ENCODE data around the gene PRIM2. TPM values are rescaled to one million over a fixed set of nuclear protein-coding genes. Genes with fewer than 3 reads are reported as not detected.
"Not testable (repeated sequence)": the region's sequence is repeated elsewhere in the genome, so short reads cannot be mapped to it uniquely, and the experiment has no call there.

The PRIM2 gene
- polyA plus RNA-seq, 1 donor from 2014 or later: 10.0 TPM

DNA sequence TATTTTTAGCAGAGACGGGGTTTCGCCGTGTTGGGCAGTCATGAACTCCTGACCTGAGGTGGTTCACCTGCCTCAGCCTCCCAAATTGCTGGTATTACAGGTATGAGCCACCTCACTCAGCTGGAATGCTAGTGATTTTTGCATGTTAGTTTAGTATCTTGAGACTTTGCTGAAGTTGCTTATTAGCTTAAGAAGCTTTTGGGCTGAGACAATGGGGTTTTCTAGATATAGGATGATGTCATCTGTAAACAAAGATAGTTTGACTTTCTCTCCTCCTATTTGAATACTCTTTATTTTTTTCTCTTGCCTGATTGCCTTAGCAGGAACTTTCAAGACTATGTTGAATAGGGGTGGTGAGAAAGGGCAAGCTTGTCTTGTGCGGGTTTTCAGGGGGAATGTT, 57.3 kb downstream of the PRIM2 start:
- not testable (repeated sequence) for H4K20me1 ChIP-seq (ENCODE audit: insufficient read depth); H3F3A ChIP-seq (ENCODE audit: insufficient read depth, low read length, poor library complexity, severe bottlenecking); H3K9me2 ChIP-seq (ENCODE audit: insufficient read depth, low read length); H2AFZ ChIP-seq (ENCODE audit: low read depth, low read length); H3K27ac ChIP-seq (ENCODE audit: low read length); H3K79me2 ChIP-seq (replicated peaks; ENCODE audit: insufficient read depth, low read length); H3K27me3 ChIP-seq (ENCODE audit: insufficient read depth, low read depth, low read length); H3K4me3 ChIP-seq (ENCODE audit: low read length); H3K4me2 ChIP-seq (ENCODE audit: low read length); H3K9me3 ChIP-seq (ENCODE audit: low read length); H3K36me3 ChIP-seq (ENCODE audit: insufficient read depth, low read length); H3K9ac ChIP-seq (ENCODE audit: low read length)

DNA sequence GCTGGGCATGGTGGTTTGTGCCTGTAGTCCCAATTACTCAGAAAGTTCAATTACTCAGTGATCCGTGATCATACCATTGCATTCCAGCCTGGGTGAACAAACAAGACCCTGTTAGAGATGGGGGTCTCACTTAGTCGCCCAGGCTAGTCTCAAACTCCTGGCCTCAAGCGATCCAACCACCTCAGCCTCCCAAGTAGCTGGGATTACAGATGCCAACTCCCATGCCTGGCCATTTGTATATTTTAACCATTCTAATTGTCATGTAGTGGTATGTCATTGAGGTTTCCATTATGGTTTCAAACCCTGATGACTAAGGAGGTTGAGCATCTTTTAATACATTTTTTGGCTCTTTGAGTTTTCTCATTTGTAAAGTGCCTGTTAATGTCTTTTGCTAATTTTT, 58.7 kb downstream of the PRIM2 start:
- not testable (repeated sequence) for H3K4me2 ChIP-seq (ENCODE audit: low read length); H3K36me3 ChIP-seq (ENCODE audit: insufficient read depth, low read length); H2AFZ ChIP-seq (ENCODE audit: low read depth, low read length); H3K9me3 ChIP-seq (ENCODE audit: low read length); H4K20me1 ChIP-seq (ENCODE audit: insufficient read depth); H3K4me3 ChIP-seq (ENCODE audit: low read length); H3K27me3 ChIP-seq (ENCODE audit: insufficient read depth, low read depth, low read length); H3K27ac ChIP-seq (ENCODE audit: low read length); H3K9me2 ChIP-seq (ENCODE audit: insufficient read depth, low read length); H3K9ac ChIP-seq (ENCODE audit: low read length); H3K79me2 ChIP-seq (replicated peaks; ENCODE audit: insufficient read depth, low read length); H3F3A ChIP-seq (ENCODE audit: insufficient read depth, low read length, poor library complexity, severe bottlenecking)

DNA sequence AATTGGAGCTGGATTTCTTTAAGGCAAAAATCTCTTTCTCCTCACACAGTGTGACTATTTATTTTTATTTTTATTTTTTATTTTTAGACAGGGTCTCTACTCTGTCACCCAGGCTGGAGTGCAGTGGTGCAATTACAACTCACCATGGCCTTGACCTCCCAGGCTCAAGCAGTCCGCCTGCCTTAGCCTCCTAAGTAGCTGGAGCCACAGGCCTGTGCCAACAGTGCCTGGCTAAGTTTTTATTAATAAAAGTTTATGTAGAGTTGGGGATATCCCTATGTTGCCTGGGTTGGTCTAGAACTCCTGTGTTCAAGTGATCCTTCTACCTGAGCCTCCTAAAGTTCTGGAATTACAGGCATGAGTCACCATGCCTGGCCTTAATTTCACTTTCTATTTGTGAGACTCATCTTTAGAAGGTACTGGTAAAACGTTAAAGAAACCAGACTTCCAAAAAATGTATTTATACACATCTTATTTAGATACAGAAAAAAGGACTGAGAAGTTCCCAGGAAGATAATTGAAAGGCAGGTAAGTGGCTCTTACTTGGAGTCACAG, 71.7 kb downstream of the PRIM2 start:
- H3K36me3 ChIP-seq (ENCODE audit: insufficient read depth, low read length); H3K4me3 ChIP-seq (ENCODE audit: low read length); H3F3A ChIP-seq (ENCODE audit: insufficient read depth, low read length, poor library complexity, severe bottlenecking); H3K4me2 ChIP-seq (ENCODE audit: low read length); H3K79me2 ChIP-seq (replicated peaks; ENCODE audit: insufficient read depth, low read length); H3K9me2 ChIP-seq (ENCODE audit: insufficient read depth, low read length); H3K9ac ChIP-seq (ENCODE audit: low read length); H3K9me3 ChIP-seq (ENCODE audit: low read length); H3K27me3 ChIP-seq (ENCODE audit: insufficient read depth, low read depth, low read length); H3K27ac ChIP-seq (ENCODE audit: low read length); H2AFZ ChIP-seq (ENCODE audit: low read depth, low read length); H4K20me1 ChIP-seq (ENCODE audit: insufficient read depth): not testable (repeated sequence)

DNA sequence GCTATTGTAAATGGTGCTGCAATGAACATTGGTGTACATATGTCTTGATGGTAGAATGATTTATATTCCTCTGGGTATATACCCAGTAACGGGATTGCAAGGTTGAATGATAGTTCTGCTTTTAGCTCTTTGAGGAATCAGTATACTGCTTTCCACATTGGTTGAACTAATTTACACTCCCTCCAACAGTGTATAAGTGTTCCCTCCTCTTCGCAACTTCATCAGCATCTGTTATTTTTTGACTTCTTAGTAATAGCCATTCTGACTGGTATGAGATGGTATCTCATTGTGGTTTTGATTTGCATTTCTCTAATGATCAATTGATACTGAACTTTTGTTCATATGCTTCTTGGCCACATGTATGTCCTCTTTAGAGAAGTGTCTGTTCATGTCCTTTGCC, 73.4 kb downstream of the PRIM2 start:
- not testable (repeated sequence) for H3K27ac ChIP-seq (ENCODE audit: low read length); H3K4me2 ChIP-seq (ENCODE audit: low read length); H4K20me1 ChIP-seq (ENCODE audit: insufficient read depth); H3K27me3 ChIP-seq (ENCODE audit: insufficient read depth, low read depth, low read length); H3F3A ChIP-seq (ENCODE audit: insufficient read depth, low read length, poor library complexity, severe bottlenecking); H3K4me3 ChIP-seq (ENCODE audit: low read length); H3K79me2 ChIP-seq (replicated peaks; ENCODE audit: insufficient read depth, low read length); H3K9ac ChIP-seq (ENCODE audit: low read length); H2AFZ ChIP-seq (ENCODE audit: low read depth, low read length); H3K9me3 ChIP-seq (ENCODE audit: low read length); H3K36me3 ChIP-seq (ENCODE audit: insufficient read depth, low read length); H3K9me2 ChIP-seq (ENCODE audit: insufficient read depth, low read length)

DNA sequence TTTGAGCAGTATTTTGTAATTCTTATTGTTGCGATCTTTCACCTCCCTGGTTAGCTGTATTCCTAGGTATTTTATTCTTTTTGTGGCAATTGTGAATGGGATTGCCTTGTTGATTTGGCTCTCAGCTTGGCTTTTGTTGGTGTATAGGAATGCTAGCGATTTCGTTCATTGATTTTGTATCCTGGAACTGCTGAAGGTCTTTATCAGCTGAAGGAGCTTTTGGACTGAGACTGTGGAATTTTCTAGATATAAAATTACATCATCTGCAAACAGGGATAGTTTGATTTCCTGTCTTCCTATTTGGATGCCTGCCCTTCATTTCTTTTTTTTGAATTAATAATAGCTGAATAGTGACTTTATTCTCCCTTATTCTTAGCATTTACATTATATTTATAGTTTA, 74.6 kb downstream of the PRIM2 start:
- not testable (repeated sequence) for H2AFZ ChIP-seq (ENCODE audit: low read depth, low read length); H3K9me3 ChIP-seq (ENCODE audit: low read length); H4K20me1 ChIP-seq (ENCODE audit: insufficient read depth); H3K9ac ChIP-seq (ENCODE audit: low read length); H3K36me3 ChIP-seq (ENCODE audit: insufficient read depth, low read length); H3K27ac ChIP-seq (ENCODE audit: low read length); H3K4me3 ChIP-seq (ENCODE audit: low read length); H3K9me2 ChIP-seq (ENCODE audit: insufficient read depth, low read length); H3K27me3 ChIP-seq (ENCODE audit: insufficient read depth, low read depth, low read length); H3K79me2 ChIP-seq (replicated peaks; ENCODE audit: insufficient read depth, low read length); H3K4me2 ChIP-seq (ENCODE audit: low read length); H3F3A ChIP-seq (ENCODE audit: insufficient read depth, low read length, poor library complexity, severe bottlenecking)

DNA sequence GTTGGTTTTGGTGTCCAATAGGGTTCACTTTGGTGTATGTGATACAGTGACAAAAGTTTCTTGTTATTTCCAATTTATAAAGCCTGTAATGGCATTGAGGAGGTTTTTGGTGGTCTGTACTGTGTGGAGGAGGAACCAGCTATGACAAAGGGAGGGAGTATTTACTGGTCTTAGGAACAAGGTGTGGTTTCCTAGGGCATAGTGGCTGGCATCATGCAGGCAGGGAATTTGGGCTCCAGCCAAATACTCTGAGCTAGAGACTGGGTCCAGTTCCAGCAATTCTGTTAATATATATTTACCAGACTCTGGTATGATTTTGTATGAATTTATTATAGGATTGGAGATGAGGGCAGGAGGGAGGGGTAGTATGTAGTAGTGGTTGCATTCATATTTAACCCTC, 101.9 kb downstream of the PRIM2 start:
- not testable (repeated sequence) for H3K9me2 ChIP-seq (ENCODE audit: insufficient read depth, low read length); H3K9ac ChIP-seq (ENCODE audit: low read length); H3K27me3 ChIP-seq (ENCODE audit: insufficient read depth, low read depth, low read length); H3K4me3 ChIP-seq (ENCODE audit: low read length); H3K27ac ChIP-seq (ENCODE audit: low read length); H4K20me1 ChIP-seq (ENCODE audit: insufficient read depth); H3F3A ChIP-seq (ENCODE audit: insufficient read depth, low read length, poor library complexity, severe bottlenecking); H3K4me2 ChIP-seq (ENCODE audit: low read length); H3K36me3 ChIP-seq (ENCODE audit: insufficient read depth, low read length); H3K9me3 ChIP-seq (ENCODE audit: low read length); H3K79me2 ChIP-seq (replicated peaks; ENCODE audit: insufficient read depth, low read length); H2AFZ ChIP-seq (ENCODE audit: low read depth, low read length)

All from neural cell (in vitro differentiated cells).